GM12875 (cell line): Measurements from ENCODE around the gene IL1RAPL1.

Experiments used
- H3K4me3 ChIP-seq: one replicate; pipeline ENCODE4 v1.5.1; 2011; ENCODE audit warnings: low read depth, low read length, control low read depth
- CTCF ChIP-seq: IDR thresholded peaks from 2 replicates; pipeline ENCODE4 v1.5.1; 2011; ENCODE audit warnings: low read depth, mild to moderate bottlenecking, control low read depth, inconsistent platforms, low read length, moderate library complexity, borderline replicate concordance; ENCODE audit not compliant: insufficient read depth

IL1RAPL1 gene

DNA sequence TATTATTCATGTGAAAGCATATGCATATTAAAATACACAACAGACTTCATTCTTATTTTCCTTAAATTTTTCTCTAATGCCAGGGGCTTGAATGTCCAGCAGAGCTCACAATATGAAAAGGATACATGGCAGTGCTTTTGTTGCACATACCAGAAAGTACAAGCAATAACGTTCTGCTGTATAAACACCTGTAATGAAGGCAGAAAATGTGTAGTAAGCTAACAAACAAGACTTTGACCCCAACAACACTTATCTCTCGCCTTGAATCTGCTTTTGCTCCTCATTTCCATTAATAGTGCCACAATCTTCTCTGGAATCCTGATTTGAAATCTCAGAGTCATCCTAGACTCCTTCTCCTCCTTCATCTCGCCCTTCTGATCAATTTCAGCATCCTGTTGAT is 687.3 kb downstream of the IL1RAPL1 start:
- H3K4me3 ChIP-seq: no peak overlapping the region
- TF ChIP-seq CTCF: no peak

DNA sequence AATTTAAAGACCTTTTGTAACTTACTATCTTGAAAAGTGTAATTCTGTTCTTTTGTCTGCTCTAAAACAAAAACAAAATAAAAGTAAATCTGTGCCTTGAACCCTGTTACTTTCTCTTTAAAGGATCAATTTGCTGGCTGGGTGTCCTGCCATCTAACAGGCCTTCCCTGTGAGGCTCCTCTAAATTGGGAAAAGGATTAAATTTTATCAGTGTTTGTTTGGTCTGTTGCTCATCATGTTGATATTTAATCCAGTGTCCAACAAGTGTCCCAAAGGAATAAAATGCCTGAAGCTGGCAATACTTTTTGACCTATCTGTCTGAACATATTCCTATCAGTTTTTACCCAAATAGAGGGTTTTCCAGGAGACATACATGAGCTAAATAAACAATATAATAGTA is 688.7 kb downstream of the IL1RAPL1 start:
- no peak for TF ChIP-seq CTCF
- H3K4me3 ChIP-seq: no peak overlapping the region

GRCh38 chrX:29281078-29281742 is 694.0 kb downstream of the IL1RAPL1 start:
- TF ChIP-seq CTCF: no peak
- no peak overlapping the region for H3K4me3 ChIP-seq

DNA sequence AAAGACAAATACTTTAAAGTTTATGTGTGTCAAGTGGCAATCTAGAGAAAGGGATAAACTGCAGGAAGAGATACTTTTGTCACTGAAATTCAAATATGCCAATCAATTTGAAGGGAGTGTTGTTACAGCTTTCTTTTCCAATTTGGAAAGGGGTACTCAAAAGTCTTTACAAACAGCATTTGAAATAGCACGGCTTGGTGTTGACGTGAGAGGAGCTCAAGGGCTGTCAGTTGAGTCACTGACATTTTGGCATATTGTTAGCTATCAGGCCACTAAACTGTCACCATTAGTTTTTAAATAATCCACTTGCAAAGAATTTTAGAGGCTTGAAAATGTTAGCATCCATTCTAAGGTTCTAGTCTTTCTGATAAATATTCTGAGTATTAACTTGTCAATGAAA is 698.4 kb downstream of the IL1RAPL1 start:
- H3K4me3 ChIP-seq: no peak overlapping the region
- TF ChIP-seq CTCF: no peak

GRCh38 chrX:29295987-29296680 is 708.9 kb downstream of the IL1RAPL1 start:
- TF ChIP-seq CTCF: no peak
- no peak overlapping the region for H3K4me3 ChIP-seq

DNA sequence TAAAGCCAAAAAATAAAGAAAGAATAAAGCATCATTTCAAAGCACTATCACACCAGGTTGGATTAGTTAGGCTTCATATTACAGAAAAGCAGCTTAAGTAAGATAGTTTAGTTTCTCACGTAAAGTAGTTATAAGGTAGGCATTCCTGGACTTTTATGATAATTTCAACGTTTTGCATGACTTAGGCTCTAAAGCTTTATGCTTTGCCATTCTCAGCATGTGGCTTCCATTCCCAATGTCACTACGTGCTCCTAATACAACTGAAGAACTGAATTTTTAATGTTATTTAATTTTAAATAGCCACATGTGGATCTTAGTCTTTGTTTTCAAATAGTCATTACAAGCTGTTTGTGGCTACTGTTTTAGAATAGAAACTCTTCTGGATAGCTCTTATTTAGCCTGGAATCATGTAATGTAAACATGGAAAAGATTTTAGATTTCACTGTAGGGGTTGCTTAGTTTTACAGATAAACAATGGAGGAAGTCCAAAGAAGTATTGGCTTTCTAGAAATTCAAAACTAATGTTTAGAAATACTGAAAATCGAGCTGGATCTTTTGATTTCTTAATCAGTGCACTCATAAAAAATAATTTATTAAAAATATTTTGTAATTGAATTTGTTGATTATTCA is 710.0 kb downstream of the IL1RAPL1 start:
- TF ChIP-seq CTCF: no peak
- H3K4me3 ChIP-seq: no peak overlapping the region
